Adrenal gland (tissue), 12 donors: ENCODE data around the gene FBXO30. TPM values are rescaled to one million over a fixed set of nuclear protein-coding genes. Genes with fewer than 3 reads are reported as not detected.

Experiments used
- DNase-seq, 7 donors: peaks; one replicate each; pipeline ENCODE4 v3.0.0-alpha.2; 2019 to 2020
- H3K27ac ChIP-seq, 5 donors: fragments of 200-600 bp; sonication (generic) in 4 of 5; 1 replicate in 3 of 5; 2 replicates in 2 of 5; pipeline versions ENCODE4 v1.5.1 to v1.8.0; 2016 to 2020; ENCODE audit warnings: mild to moderate bottlenecking in 1 of 5
- H3K27me3 ChIP-seq: fragments of 200-600 bp; 2 replicates; pipeline ENCODE4 v1.8.0; 2021
- H3K36me3 ChIP-seq, 2 donors: fragments of 200-600 bp; replicated peaks in 1 of 2; 1 replicate in 1 of 2; 2 replicates in 1 of 2; pipeline versions ENCODE4 v1.5.1 to v1.8.0; 2018 to 2022
- H3K4me1 ChIP-seq, 2 donors: fragments of 200-600 bp; replicated peaks in 1 of 2; 1 replicate in 1 of 2; 2 replicates in 1 of 2; pipeline versions ENCODE4 v1.5.1 to v1.8.0; 2018 to 2021
- H3K4me3 ChIP-seq, 4 donors: fragments of 200-600 bp; sonication (generic) in 3 of 4; one replicate each; pipeline ENCODE4 v1.5.1; 2016 to 2018
- H3K9me3 ChIP-seq, 3 donors: fragments of 200-600 bp; sonication (generic) in 1 of 3; replicated peaks in 1 of 3; 1 replicate in 2 of 3; 2 replicates in 1 of 3; pipeline versions ENCODE4 v1.5.1 to v1.8.0; 2016 to 2021
- POLR2A ChIP-seq, 2 donors: fragments of 450-650 bp; IDR thresholded peaks; one replicate each; pipeline ENCODE4 v1.6.1; 2017; ENCODE audit warnings: antibody characterized with exemption in 2 of 2, mild to moderate bottlenecking in 2 of 2, moderate library complexity in 1 of 2
- WGBS, 4 donors: extraction: QIAGEN DNeasy Blood & Tissue Kit in 2 of 4; methylation state at CpG; one replicate each; pipeline versions ENCODE4 v1.1.5 to v1.1.7; 2013 to 2017; 5-methylcytosine and 5-hydroxymethylcytosine counted together
- intact Hi-C, 2 donors: fragments of 100-400 bp; cut with DNase I; formaldehyde crosslinking; loops; one replicate each; pipeline versions ENCODE4 v1.14.1 to v1.15.0; 2022 to 2023
- polyA plus RNA-seq, 3 donors: library from polyadenylated mRNA; stranded (reverse); fragments of 200-250 nt in 2 of 3; fragments of 350-450 nt in 1 of 3; fragmentation: Illumina TruSeq in 1 of 3; extraction: RNeasy Lipid Tissue Mini Kit (QIAGEN cat#74804) in 1 of 3; gene quantifications; one replicate each; pipeline ENCODE4 v1.2.3, GENCODE V29; 2013 to 2014
- total RNA-seq, 9 donors: library from RNA; depleted of rRNA in 4 of 9; stranded (reverse); fragments of >200 nt in 4 of 9; fragments of 120-200 nt in 1 of 9; fragmentation: NEBNext Ultra II Directional in 1 of 9; extraction: Animal tissue kit (Norgen Biotek cat#: 25700) in 1 of 9; gene quantifications; one replicate each; pipeline versions ENCODE4 v1.1.0 to v1.2.4, GENCODE V29; 2013 to 2023
- TF ChIP-seq, protein P1 (sequence below), 6 experiments: fragments of 450-650 bp in 4 of 6; fragments of 200-600 bp in 2 of 6; sonication (generic) in 1 of 6; IDR thresholded peaks; 1 replicate in 5 of 6; 2 replicates in 1 of 6; pipeline versions ENCODE4 v1.5.1 to v1.8.0; 2016 to 2021; ENCODE audit warnings: antibody characterized with exemption in 6 of 6, mild to moderate bottlenecking in 2 of 6, moderate library complexity in 1 of 6
- donor health status: healthy with polysubstance abuse.
- donor health status: Bipolar disorder and iron deficiency.
- donor health status: DM: yes; HTN: yes; CAD: no.
- donor health status: DM: no; HTN: no; CAD: no.
- donor health status: DM: no; HTN: no; CAD: no.
- donor health status: DM: yes; HTN: yes; CAD: no.

FBXO30 gene
- total and polyA plus RNA-seq, 12 donors: 3.8 to 13.1 (median 8.3) TPM

DNA sequence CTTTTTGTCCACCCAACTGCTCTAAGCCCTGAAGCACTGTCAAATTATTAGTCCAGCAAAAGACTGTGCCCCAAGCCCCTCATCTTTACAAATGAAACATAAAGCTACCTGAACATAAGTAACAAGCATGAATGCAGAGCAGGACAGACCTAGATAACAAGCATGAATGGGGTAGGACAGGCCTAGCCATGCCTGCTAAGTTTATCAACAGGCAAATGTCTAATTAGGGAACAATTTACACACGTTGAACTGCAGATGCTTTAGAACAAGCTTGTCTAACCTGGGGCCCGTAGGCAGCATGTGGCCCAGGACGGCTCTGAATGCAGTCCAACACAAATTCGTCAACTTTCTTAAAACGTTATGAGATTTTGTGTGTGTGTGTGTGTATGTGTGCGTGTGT lies 13.6 kb downstream of the FBXO30 start:
- H3K4me1 ChIP-seq: peaks cover 0 to 4% of the 10 kb centered on the region in 2 donors
- H3K4me3 ChIP-seq: no peak overlapping the region
- H3K36me3 ChIP-seq: peaks cover 0 to 11% of the 10 kb centered on the region in 2 donors
- 87 to 96% (median 91%) methylated on average over 6 of the region's 6 CpGs for WGBS, 4 donors
- intact Hi-C loops: loop anchor here in 1 of 2 donors (10.0 kb wide), 1 partner anchor 66 kb away; the partner anchor contains the start of gene EPM2A
- DNase-seq: no peak
- H3K9me3 ChIP-seq: peaks cover 0 to 4% (median 0%) of the 10 kb centered on the region in 3 donors
- H3K27ac ChIP-seq: no peak overlapping the region
- TF ChIP-seq, protein P1, sequence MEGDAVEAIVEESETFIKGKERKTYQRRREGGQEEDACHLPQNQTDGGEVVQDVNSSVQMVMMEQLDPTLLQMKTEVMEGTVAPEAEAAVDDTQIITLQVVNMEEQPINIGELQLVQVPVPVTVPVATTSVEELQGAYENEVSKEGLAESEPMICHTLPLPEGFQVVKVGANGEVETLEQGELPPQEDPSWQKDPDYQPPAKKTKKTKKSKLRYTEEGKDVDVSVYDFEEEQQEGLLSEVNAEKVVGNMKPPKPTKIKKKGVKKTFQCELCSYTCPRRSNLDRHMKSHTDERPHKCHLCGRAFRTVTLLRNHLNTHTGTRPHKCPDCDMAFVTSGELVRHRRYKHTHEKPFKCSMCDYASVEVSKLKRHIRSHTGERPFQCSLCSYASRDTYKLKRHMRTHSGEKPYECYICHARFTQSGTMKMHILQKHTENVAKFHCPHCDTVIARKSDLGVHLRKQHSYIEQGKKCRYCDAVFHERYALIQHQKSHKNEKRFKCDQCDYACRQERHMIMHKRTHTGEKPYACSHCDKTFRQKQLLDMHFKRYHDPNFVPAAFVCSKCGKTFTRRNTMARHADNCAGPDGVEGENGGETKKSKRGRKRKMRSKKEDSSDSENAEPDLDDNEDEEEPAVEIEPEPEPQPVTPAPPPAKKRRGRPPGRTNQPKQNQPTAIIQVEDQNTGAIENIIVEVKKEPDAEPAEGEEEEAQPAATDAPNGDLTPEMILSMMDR (IDR thresholded peaks at IDR 0.05): no peak
- no peak for TF ChIP-seq POLR2A (IDR thresholded peaks at IDR 0.05)
- no peaks in the 10 kb centered on the region for H3K27me3 ChIP-seq

DNA sequence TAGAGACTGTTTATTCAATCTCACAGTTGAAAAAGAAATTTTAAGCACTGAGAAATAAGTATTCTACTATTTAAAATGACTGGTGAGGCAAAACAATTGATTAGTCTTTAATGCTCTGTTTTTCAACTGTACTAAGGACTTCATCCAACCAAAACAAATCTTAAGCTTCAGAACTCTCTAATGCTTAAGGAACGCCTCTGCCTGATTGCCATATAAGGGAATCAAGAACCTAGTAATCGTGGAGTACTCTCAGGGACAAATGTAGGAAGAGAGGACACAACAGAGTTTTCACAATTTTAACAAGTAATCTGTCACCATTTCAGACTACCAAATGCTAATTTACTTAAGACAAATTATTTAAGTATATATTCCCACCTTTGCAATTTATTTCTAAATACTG lies 16.1 kb downstream of the FBXO30 start:
- H3K4me1 ChIP-seq: peaks cover 0 to 4% of the 10 kb centered on the region in 2 donors

DNA sequence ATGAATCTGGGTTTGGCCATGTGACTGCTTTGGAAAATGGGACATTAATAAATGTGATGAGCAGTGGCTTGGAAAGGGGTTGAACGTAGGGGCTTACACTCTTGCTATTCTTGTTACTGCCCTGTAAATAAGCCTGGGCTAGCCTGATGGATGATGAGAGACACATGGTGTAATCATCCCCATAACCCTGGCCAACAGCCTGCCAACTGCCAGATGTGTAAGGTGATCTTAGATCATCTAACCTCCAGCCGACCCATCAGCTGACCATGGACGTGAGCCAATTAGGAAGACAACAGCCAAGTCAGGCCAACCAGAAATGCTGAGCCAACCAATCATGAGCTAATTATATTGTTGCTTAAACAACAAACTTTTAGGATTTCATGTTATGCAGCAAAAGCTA lies 25.2 kb downstream of the FBXO30 start:
- Histone ChIP-seq H3K9me3 (peaks cover 0 to 2% (median 0%) of the 10 kb centered on the region in 3 donors), H3K36me3 (no peaks in the 10 kb centered on the region), H3K27ac (no peak overlapping the region), H3K4me3 (no peak overlapping the region), H3K27me3 (no peaks in the 10 kb centered on the region), H3K4me1 (no peaks in the 10 kb centered on the region)
- TF ChIP-seq POLR2A (IDR thresholded peaks at IDR 0.05): no peak
- TF ChIP-seq, protein P1 (IDR thresholded peaks at IDR 0.05): no peak
- no peak for DNase-seq
- intact Hi-C loops: no loop called here
- WGBS, 4 donors: 76 to 92% (median 81%) methylated on average over 2 to 3 of the region's 3 CpGs

More for the DNA sequence above, 16.1 kb downstream of the FBXO30 start:
- TF ChIP-seq, protein P1 (IDR thresholded peaks at IDR 0.05): no peak
- TF ChIP-seq POLR2A (IDR thresholded peaks at IDR 0.05): no peak
- H3K27ac ChIP-seq: no peak overlapping the region
- H3K4me3 ChIP-seq: no peak overlapping the region
- WGBS, 4 donors: 45 to 64% (median 57%) methylated on average over 2 of the region's 2 CpGs
- H3K9me3 ChIP-seq: peaks cover 0 to 4% (median 0%) of the 10 kb centered on the region in 3 donors
- no peak for DNase-seq
- intact Hi-C loops: no loop called here
- H3K36me3 ChIP-seq: no peaks in the 10 kb centered on the region
- no peaks in the 10 kb centered on the region for H3K27me3 ChIP-seq

DNA sequence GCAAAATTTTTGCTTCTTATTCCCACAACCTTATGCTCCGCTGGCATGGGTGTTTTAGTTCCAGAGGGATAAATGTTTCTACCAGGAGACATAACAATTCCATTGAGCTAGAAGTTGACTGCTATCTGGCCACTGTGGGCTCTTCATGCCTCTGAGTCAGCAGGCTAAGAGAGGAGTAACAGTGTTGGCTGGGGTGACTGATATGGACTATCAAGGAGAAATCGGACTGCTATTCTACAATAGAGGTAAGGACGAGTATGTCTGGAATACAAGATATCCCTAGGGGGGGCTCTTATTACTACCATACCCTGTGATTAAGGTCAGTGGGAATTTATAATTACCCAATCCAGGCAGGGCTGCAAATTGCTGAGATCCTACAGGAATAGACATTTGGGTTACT lies 26.9 kb downstream of the FBXO30 start:
- Histone ChIP-seq H3K4me3 (no peak overlapping the region), H3K27ac (no peak overlapping the region), H3K4me1 (no peaks in the 10 kb centered on the region), H3K27me3 (no peaks in the 10 kb centered on the region), H3K9me3 (no peaks in the 10 kb centered on the region), H3K36me3 (no peaks in the 10 kb centered on the region)
- intact Hi-C loops: no loop called here
- TF ChIP-seq POLR2A (IDR thresholded peaks at IDR 0.05): no peak
- TF ChIP-seq, protein P1 (IDR thresholded peaks at IDR 0.05): no peak
- WGBS, 4 donors: 87 to 96% (median 94%) methylated on average over 3 of the region's 3 CpGs
- DNase-seq: no peak
